ENCODE data around the gene PLGRKT. TPM values are rescaled to one million over a fixed set of nuclear protein-coding genes. Genes with fewer than 3 reads are reported as not detected.

The PLGRKT gene
- total and polyA plus RNA-seq, 2 experiments from 2014 or later = 13.1 to 31.5 TPM

DNA sequence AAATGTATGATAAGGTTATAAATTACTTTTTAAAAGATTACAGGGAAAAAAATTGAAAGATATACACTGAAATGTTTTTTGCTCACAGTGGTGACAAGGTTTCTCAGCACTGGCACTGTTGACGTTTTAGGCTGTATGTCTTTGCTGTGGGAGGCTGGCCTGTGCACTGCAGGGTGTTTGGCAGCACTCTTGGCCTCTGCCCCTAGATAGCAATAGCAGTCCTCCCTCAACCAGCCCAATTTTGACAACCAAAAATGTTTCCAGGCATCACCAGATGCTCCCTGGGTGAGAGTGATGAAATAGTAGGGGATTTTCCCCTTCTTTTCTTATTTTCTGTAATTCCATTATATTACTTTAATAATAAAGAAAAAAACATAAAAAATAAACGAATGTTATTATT, 15.9 kb upstream of the PLGRKT start (continued):
- no peak for TF ChIP-seq ZNF114 (CRISPR knock-in tag; IDR thresholded peaks at IDR 0.05)

DNA sequence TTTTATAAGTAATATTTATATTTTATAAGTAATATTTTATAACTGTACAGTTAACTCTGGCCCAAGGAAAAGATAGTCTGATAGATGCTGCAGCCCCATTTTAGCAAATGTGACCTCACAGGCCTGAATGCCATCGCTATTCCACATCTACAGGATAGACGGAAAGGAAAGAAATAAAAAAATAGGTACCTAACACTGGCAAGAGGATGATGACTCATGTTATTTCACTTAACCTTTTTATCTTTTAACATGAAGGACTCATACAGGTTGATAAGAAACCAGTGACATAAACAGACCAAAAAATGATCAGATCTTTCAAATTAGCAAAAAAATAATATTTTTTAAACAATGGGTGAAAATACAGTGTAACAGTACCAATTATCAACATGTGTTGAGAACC, 15.3 kb upstream of the PLGRKT start:
- Histone ChIP-seq H3K36me3 (ENCODE audit: insufficient read depth) (no peaks in the 10 kb centered on the region), H3K9me2 (ENCODE audit: insufficient read depth) (no peaks in the 10 kb centered on the region), H3K27ac (ENCODE audit: low read depth) (no peak overlapping the region), H3K4me3 (no peak overlapping the region), H4K20me1 (replicated peaks; ENCODE audit: insufficient read depth) (no peaks in the 10 kb centered on the region), H3K4me2 (no peak overlapping the region), H3K27me3 (ENCODE audit: insufficient read depth) (no peaks in the 10 kb centered on the region), H2AFZ (no peak overlapping the region), H3K4me1 (ENCODE audit: insufficient read depth) (0 out of 2 replicates have a peak, but pooled peaks cover 4% of the 10 kb centered on the region), H3F3A (replicated peaks; ENCODE audit: low read depth) (no peaks in the 10 kb centered on the region), H3K79me2 (replicated peaks; ENCODE audit: insufficient read depth) (no peaks in the 10 kb centered on the region)
- DNase-seq (ENCODE audit: low spot score) (no peak), ATAC-seq (no peak)
- H3K27me3 Mint-ChIP-seq (ENCODE audit: insufficient read depth, low read depth, poor library complexity) = peaks cover 2% of the 10 kb centered on the region
- no peak overlapping the region for H3K4me3 Mint-ChIP-seq
- no peak overlapping the region for H3K27ac Mint-ChIP-seq
- TF ChIP-seq CREB1 (CRISPR knock-in tag; IDR thresholded peaks at IDR 0.05; ENCODE audit: low read depth) (no peak), ZNF331 (CRISPR knock-in tag; IDR thresholded peaks at IDR 0.05; ENCODE audit: low read depth) (no peak), STAT1 (IDR thresholded peaks at IDR 0.05; ENCODE audit: unreplicated experiment) (no peak), JUNB (IDR thresholded peaks at IDR 0.05; ENCODE audit: unreplicated experiment) (no peak)
- TF ChIP-seq, protein P1, sequence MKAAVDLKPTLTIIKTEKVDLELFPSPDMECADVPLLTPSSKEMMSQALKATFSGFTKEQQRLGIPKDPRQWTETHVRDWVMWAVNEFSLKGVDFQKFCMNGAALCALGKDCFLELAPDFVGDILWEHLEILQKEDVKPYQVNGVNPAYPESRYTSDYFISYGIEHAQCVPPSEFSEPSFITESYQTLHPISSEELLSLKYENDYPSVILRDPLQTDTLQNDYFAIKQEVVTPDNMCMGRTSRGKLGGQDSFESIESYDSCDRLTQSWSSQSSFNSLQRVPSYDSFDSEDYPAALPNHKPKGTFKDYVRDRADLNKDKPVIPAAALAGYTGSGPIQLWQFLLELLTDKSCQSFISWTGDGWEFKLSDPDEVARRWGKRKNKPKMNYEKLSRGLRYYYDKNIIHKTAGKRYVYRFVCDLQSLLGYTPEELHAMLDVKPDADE (IDR thresholded peaks at IDR 0.05) = no peak
- H3K36me3 Mint-ChIP-seq (ENCODE audit: low read depth) = no peaks in the 10 kb centered on the region
- no peaks in the 10 kb centered on the region for H3K9me3 Mint-ChIP-seq
- peaks cover 2% of the 10 kb centered on the region; the same call in 1 of the 3 replicates for H3K4me1 Mint-ChIP-seq

DNA sequence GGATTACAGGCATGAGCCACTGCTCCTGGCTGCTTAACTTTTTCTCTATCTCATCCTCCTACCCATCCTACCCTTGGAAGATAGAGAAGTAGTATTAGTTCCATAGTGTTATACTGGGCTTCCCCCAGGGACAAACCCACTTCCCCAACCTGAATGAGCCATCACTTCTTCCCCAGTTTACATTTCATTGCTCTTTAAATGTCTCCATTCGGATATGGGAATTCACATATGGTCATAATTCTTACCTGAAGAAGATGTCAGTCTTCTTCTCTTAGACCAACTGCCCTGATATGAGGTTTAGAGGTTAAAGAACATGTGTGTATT, 14.5 kb upstream of the PLGRKT start:
- H3K27ac Mint-ChIP-seq = no peak overlapping the region
- no peaks in the 10 kb centered on the region for H3K9me2 ChIP-seq (ENCODE audit: insufficient read depth)
- H4K20me1 ChIP-seq (replicated peaks; ENCODE audit: insufficient read depth) = no peaks in the 10 kb centered on the region
- H3K36me3 Mint-ChIP-seq (ENCODE audit: low read depth) = no peaks in the 10 kb centered on the region
- H3K4me1 ChIP-seq (ENCODE audit: insufficient read depth) = 0 out of 2 replicates have a peak, but pooled peaks cover 4% of the 10 kb centered on the region
- no peaks in the 10 kb centered on the region for H3K27me3 ChIP-seq (ENCODE audit: insufficient read depth)
- peaks cover 2% of the 10 kb centered on the region for H3K27me3 Mint-ChIP-seq (ENCODE audit: insufficient read depth, low read depth, poor library complexity)
- no peaks in the 10 kb centered on the region for H3K36me3 ChIP-seq (ENCODE audit: insufficient read depth)
- no peak overlapping the region for H3K27ac ChIP-seq (ENCODE audit: low read depth)
- TF ChIP-seq STAT1 (IDR thresholded peaks at IDR 0.05; ENCODE audit: unreplicated experiment) = no peak
- H3K4me3 Mint-ChIP-seq = no peak overlapping the region
- H3K4me1 Mint-ChIP-seq = peaks cover 2% of the 10 kb centered on the region; the same call in 1 of the 3 replicates
- no peak overlapping the region for H2AFZ ChIP-seq
- H3K9me3 Mint-ChIP-seq = no peaks in the 10 kb centered on the region
- no peak for DNase-seq (ENCODE audit: low spot score)
- no peak for ATAC-seq
- no peak overlapping the region for H3K4me3 ChIP-seq
- H3K79me2 ChIP-seq (replicated peaks; ENCODE audit: insufficient read depth) = no peaks in the 10 kb centered on the region
- no peak overlapping the region for H3K4me2 ChIP-seq
- no peaks in the 10 kb centered on the region for H3F3A ChIP-seq (replicated peaks; ENCODE audit: low read depth)

DNA sequence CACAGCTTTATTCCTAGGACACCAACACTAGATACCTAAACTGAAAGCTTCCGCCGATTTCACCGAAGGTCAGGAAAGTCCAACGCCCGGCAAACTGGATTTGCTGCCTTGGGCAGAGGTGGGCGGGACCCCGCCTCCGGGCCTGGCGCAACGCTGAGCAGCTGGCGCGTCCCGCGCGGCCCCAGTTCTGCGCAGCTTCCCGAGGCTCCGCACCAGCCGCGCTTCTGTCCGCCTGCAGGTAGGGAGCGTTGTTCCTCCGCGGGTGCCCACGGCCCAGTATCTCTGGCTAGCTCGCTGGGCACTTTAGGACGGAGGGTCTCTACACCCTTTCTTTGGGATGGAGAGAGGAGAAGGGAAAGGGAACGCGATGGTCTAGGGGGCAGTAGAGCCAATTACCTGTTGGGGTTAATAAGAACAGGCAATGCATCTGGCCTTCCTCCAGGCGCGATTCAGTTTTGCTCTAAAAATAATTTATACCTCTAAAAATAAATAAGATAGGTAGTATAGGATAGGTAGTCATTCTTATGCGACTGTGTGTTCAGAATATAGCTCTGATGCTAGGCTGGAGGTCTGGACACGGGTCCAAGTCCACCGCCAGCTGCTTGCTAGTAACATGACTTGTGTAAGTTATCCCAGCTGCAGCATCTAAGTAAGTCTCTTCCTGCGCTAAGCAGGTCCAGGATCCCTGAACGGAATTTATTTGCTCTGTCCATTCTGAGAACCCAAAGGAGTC, 12.8 kb upstream of the PLGRKT start, which contains the start of gene CD274:
Gene CD274, plus strand, starts transcription at position 184 of the 733 bp plus-strand sequence. CDS start 5,572 bp downstream, outside the sequence.
- H3K9me3 Mint-ChIP-seq = no peaks in the 10 kb centered on the region
- H3K4me1 ChIP-seq (ENCODE audit: insufficient read depth) = 0 out of 2 replicates have a peak, but pooled peaks cover 4% of the 10 kb centered on the region
- H3K27me3 ChIP-seq (ENCODE audit: insufficient read depth) = no peaks in the 10 kb centered on the region
- no peaks in the 10 kb centered on the region for H3K36me3 ChIP-seq (ENCODE audit: insufficient read depth)
- no peaks in the 10 kb centered on the region for H3K79me2 ChIP-seq (replicated peaks; ENCODE audit: insufficient read depth)
- peak within 1 kb of the TSS; percentile 75 for H3K4me3 Mint-ChIP-seq
- no peaks in the 10 kb centered on the region for H3K36me3 Mint-ChIP-seq (ENCODE audit: low read depth)
- no peaks in the 10 kb centered on the region for H4K20me1 ChIP-seq (replicated peaks; ENCODE audit: insufficient read depth)
- no peak within 1 kb of the TSS for H3K27ac Mint-ChIP-seq
- peaks cover 2% of the 10 kb centered on the region; the same call in 1 of the 3 replicates for H3K4me1 Mint-ChIP-seq
- DNase-seq (ENCODE audit: low spot score) (peak; percentile 93), ATAC-seq (peak; percentile 100)
- peak within 1 kb of the TSS; percentile 76 for H2AFZ ChIP-seq
- no peaks in the 10 kb centered on the region for H3K9me2 ChIP-seq (ENCODE audit: insufficient read depth)
- H3F3A ChIP-seq (replicated peaks; ENCODE audit: low read depth) = no peaks in the 10 kb centered on the region
- peak within 1 kb of the TSS; percentile 48 for H3K4me3 ChIP-seq
- TF ChIP-seq, protein P2, sequence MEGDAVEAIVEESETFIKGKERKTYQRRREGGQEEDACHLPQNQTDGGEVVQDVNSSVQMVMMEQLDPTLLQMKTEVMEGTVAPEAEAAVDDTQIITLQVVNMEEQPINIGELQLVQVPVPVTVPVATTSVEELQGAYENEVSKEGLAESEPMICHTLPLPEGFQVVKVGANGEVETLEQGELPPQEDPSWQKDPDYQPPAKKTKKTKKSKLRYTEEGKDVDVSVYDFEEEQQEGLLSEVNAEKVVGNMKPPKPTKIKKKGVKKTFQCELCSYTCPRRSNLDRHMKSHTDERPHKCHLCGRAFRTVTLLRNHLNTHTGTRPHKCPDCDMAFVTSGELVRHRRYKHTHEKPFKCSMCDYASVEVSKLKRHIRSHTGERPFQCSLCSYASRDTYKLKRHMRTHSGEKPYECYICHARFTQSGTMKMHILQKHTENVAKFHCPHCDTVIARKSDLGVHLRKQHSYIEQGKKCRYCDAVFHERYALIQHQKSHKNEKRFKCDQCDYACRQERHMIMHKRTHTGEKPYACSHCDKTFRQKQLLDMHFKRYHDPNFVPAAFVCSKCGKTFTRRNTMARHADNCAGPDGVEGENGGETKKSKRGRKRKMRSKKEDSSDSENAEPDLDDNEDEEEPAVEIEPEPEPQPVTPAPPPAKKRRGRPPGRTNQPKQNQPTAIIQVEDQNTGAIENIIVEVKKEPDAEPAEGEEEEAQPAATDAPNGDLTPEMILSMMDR (conservative IDR thresholded peaks at IDR 0.05; ENCODE audit: low read depth in 2 of 2) = peak; percentile 64 to 84
- TF ChIP-seq, protein P1 (IDR thresholded peaks at IDR 0.05) = no peak
- no peak within 1 kb of the TSS for H3K27ac ChIP-seq (ENCODE audit: low read depth)
- peaks cover 3% of the 10 kb centered on the region for H3K27me3 Mint-ChIP-seq (ENCODE audit: insufficient read depth, low read depth, poor library complexity)
- H3K4me2 ChIP-seq = peak within 1 kb of the TSS; percentile 57
